Naive thymus-derived CD8-positive, alpha-beta T cell (primary cell): Measurements from ENCODE around the gene SARM1. TPM values are rescaled to one million over a fixed set of nuclear protein-coding genes. Genes with fewer than 3 reads are reported as not detected.

ENCODE experiments used
- ATAC-seq, 2 donors: fragments of 150-1000 bp; cut with Tn5 transposase in 1 of 2; sonication (Bioruptor Pico), chemical (Tn5 transposase) in 1 of 2; 1 replicate in 1 of 2; 2 replicates in 1 of 2; pipeline ENCODE4 v1.10.0; 2021; ENCODE audit warnings: mild to moderate bottlenecking in 2 of 2, moderate library complexity in 2 of 2
- POLR2A ChIA-PET: fragments of 350-600 bp; sonication (Branson Sonifier 250); formaldehyde crosslinking; loops from one replicate; lab custom pipeline; 2021; ENCODE audit warnings: antibody characterized with exemption; lab: Charles Lee
- DNase-seq, 10 donors: peaks; one replicate each; pipeline versions ENCODE4 v3.0.0 to v3.0.0-alpha.2; 2020 to 2022
- H3K27ac Mint-ChIP-seq, 10 donors: one replicate each; pipeline ENCODE4 v1.8.0; 2020 to 2022; ENCODE audit warnings: mild to moderate bottlenecking in 10 of 10, mixed read lengths in 10 of 10, moderate library complexity in 4 of 10, inconsistent platforms in 1 of 10
- H3K27me3 Mint-ChIP-seq, 5 donors: one replicate each; pipeline ENCODE4 v1.8.0; 2021 to 2022; ENCODE audit warnings: mixed read lengths in 5 of 5
- H3K36me3 Mint-ChIP-seq, 3 donors: one replicate each; pipeline ENCODE4 v1.8.0; 2020 to 2022; ENCODE audit warnings: mixed read lengths in 3 of 3, mild to moderate bottlenecking in 2 of 3, inconsistent platforms in 1 of 3
- H3K4me1 Mint-ChIP-seq, 4 donors: one replicate each; pipeline ENCODE4 v1.8.0; 2021 to 2022; ENCODE audit warnings: mixed read lengths in 4 of 4
- H3K4me3 Mint-ChIP-seq, 10 donors: one replicate each; pipeline ENCODE4 v1.8.0; 2020 to 2022; ENCODE audit warnings: mild to moderate bottlenecking in 10 of 10, mixed read lengths in 10 of 10, moderate library complexity in 6 of 10, inconsistent platforms in 1 of 10
- H3K9me3 Mint-ChIP-seq, 9 donors: one replicate each; pipeline ENCODE4 v1.8.0; 2020 to 2022; ENCODE audit warnings: mixed read lengths in 9 of 9, mild to moderate bottlenecking in 3 of 9, inconsistent platforms in 1 of 9, moderate library complexity in 1 of 9
- polyA plus RNA-seq, 3 donors: library from polyadenylated mRNA; unstranded; fragments of 300-500 nt; fragmentation: Illumina TruSeq; gene quantifications; one replicate each; pipeline ENCODE4 v1.2.3, GENCODE V29; 2021
- total RNA-seq, 8 experiments: library from RNA in 2 of 8; stranded (reverse) in 2 of 8; gene quantifications; one replicate each; pipeline ENCODE4 v1.2.3 and lab custom pipeline; 2021 to 2026

Gene SARM1
- total and polyA plus RNA-seq, 5 experiments from 2014 or later, result 5.3 to 33.2 (median 8.4) TPM

- no peak for DNase-seq
- peaks cover 0 to 14% (median 0%) of the 10 kb centered on the region in 3 donors for H3K36me3 Mint-ChIP-seq
- peaks cover 0 to 15% (median 3%) of the 10 kb centered on the region in 4 donors for H3K4me1 Mint-ChIP-seq
- no peaks in the 10 kb centered on the region for H3K9me3 Mint-ChIP-seq
- peak overlapping the region in 1 of 10 donors; percentile 11 for H3K27ac Mint-ChIP-seq
- H3K27me3 Mint-ChIP-seq, result no peaks in the 10 kb centered on the region
- H3K4me3 Mint-ChIP-seq, result no peak overlapping the region
- ATAC-seq, result no peak
- POLR2A ChIA-PET, result no interaction called here
These were observed 28.3 kb downstream of the SARM1 start for GRCh38 chr17:28399808-28400207.

DNA sequence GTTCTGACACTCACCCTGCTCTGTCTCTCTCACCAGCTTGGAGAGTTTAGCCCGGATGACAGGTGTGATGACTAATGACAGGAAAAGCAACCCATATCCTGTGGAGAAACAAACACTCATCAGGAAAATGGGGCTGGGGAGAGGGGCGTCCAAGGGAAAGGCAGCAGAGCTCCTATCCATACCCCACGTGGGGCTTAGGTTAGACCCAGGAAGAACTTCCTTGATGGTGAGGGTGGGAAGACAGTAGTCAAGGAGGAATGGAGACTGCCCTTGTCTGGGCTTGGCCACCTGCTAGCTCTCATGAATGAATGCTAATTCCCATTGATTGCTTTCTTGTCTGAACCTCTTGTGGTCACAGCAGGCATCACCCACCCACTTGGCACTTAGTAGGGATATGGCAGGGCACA is 30.7 kb downstream of the SARM1 start:
- POLR2A ChIA-PET, result no interaction called here
- no peak overlapping the region for H3K4me3 Mint-ChIP-seq
- peaks cover 5 to 24% (median 10%) of the 10 kb centered on the region in 4 donors for H3K4me1 Mint-ChIP-seq
- H3K27me3 Mint-ChIP-seq, result peaks cover 0 to 3% (median 0%) of the 10 kb centered on the region in 5 donors
- no peak for ATAC-seq
- H3K36me3 Mint-ChIP-seq, result peaks cover 0 to 6% (median 0%) of the 10 kb centered on the region in 3 donors
- no peaks in the 10 kb centered on the region for H3K9me3 Mint-ChIP-seq
- H3K27ac Mint-ChIP-seq, result peak overlapping the region in 4 of 10 donors; percentile 28 to 71 (median 44)
- DNase-seq, result no peak

DNA sequence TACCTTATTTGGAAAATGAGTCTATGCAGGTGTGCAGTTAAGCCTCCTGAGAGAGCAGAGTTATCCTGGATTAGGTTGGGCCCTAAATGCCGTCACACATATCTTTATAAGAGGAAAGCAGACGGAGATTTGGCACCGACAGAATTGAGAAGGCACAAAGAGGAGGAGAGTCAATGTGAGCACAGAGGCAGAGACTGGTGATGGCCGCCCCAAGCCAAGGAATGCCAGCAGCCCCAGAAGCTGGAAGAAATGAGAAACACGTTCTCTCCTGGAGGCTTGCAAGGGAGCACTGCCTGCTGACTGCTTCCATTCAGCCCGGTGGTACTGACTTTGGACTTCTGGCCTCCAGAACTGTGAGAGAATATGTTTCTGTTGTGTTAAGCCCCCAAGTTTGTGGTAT is 31.4 kb downstream of the SARM1 start:
- ATAC-seq (no peak), DNase-seq (no peak)
- no peak overlapping the region for H3K4me3 Mint-ChIP-seq
- H3K4me1 Mint-ChIP-seq, result peaks cover 5 to 24% (median 11%) of the 10 kb centered on the region in 4 donors
- H3K27ac Mint-ChIP-seq, result peak overlapping the region in 2 of 10 donors; percentile 7 to 9
- peaks cover 0 to 3% (median 0%) of the 10 kb centered on the region in 3 donors for H3K36me3 Mint-ChIP-seq
- POLR2A ChIA-PET, result no interaction called here
- H3K9me3 Mint-ChIP-seq, result no peaks in the 10 kb centered on the region
- H3K27me3 Mint-ChIP-seq, result peaks cover 0 to 3% (median 0%) of the 10 kb centered on the region in 5 donors

- Mint-ChIP-seq H3K27me3 (peaks cover 0 to 9% (median 7%) of the 10 kb centered on the region in 5 donors), H3K4me1 (peaks cover 3 to 20% (median 11%) of the 10 kb centered on the region in 4 donors), H3K4me3 (peak overlapping the region; percentile 9 to 83 (median 60)), H3K36me3 (no peaks in the 10 kb centered on the region), H3K9me3 (no peaks in the 10 kb centered on the region), H3K27ac (peak overlapping the region in 5 of 10 donors; percentile 9 to 61 (median 25))
- no peak for DNase-seq
- POLR2A ChIA-PET, result interaction anchor here (1.2 kb wide), 1 partner anchor 12 kb away, joined by 5 read pairs; no protein-coding TSS in a partner anchor
- no peak for ATAC-seq
These were observed 32.5 kb downstream of the SARM1 start for GRCh38 chr17:28404007-28404406.

GRCh38 chr17:28404461-28404811 is 32.9 kb downstream of the SARM1 start:
- H3K4me3 Mint-ChIP-seq, result peak overlapping the region; percentile 9 to 83 (median 64)
- H3K4me1 Mint-ChIP-seq, result peaks cover 3 to 20% (median 11%) of the 10 kb centered on the region in 4 donors
- peak overlapping the region in 4 of 10 donors; percentile 9 to 61 (median 32) for H3K27ac Mint-ChIP-seq
- no peaks in the 10 kb centered on the region for H3K9me3 Mint-ChIP-seq
- POLR2A ChIA-PET, result interaction anchor here (1.2 to 1.8 kb wide), 2 partner anchors 13 to 47 kb away, joined by 5 to 8 read pairs; partner anchors contain the start of gene POLDIP2
- DNase-seq (no peak), ATAC-seq (no peak)
- H3K36me3 Mint-ChIP-seq, result no peaks in the 10 kb centered on the region
- H3K27me3 Mint-ChIP-seq, result peaks cover 0 to 9% (median 7%) of the 10 kb centered on the region in 5 donors

DNA sequence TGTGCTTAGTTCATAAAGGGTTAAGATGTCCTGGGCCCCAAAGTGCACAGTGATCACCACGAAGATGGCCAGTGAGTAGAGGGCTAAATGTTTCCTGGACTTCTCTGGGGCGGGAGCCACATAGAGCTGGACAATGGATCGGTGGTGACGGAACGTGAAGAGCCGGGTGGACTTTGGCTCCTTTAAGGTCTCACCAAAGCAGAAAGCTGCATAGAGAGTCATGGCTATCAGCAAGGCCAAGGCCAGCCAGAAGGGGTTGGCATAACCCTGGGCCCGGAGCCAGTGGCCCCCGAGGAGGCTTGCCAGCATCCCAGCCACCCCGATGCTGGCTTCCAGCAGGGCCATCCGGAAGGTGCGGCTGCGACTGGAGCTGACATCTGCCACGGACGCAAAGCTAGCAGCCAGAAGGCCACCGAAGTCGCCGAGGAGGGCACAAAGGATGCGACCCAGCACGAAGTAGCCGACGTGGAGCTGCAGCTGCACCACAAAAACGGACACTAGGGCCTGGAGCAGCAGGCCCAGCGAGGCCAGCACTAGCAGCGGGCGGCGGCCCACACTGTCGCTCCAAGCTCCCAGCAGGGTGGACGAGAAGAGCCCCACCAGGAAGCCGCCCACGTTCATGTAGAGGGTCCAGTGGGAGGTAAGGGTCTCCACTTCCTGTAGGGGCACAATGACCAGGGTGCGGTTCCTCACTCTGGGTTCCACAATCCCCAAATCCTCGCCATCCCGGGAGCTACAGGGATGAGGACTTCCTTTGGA is 33.5 kb downstream of the SARM1 start:
- peaks cover 0 to 12% (median 7%) of the 10 kb centered on the region in 5 donors for H3K27me3 Mint-ChIP-seq
- peak overlapping the region in 2 of 10 donors; percentile 32 to 33 for H3K27ac Mint-ChIP-seq
- DNase-seq (no peak), ATAC-seq (no peak)
- H3K4me1 Mint-ChIP-seq, result peaks cover 3 to 20% (median 11%) of the 10 kb centered on the region in 4 donors
- no peaks in the 10 kb centered on the region for H3K36me3 Mint-ChIP-seq
- no peaks in the 10 kb centered on the region for H3K9me3 Mint-ChIP-seq
- H3K4me3 Mint-ChIP-seq, result peak overlapping the region; percentile 74 to 90 (median 80)
- POLR2A ChIA-PET, result interaction anchor here (1.2 to 1.8 kb wide), 3 partner anchors 13 to 70 kb away, joined by 4 to 8 read pairs (median 5); partner anchors contain the start of genes IFT20, POLDIP2 and TNFAIP1

- peak within 1 kb of the TSS in 9 of 10 donors; percentile 44 to 92 (median 65) for H3K27ac Mint-ChIP-seq
- H3K4me3 Mint-ChIP-seq, result peak within 1 kb of the TSS; percentile 77 to 90 (median 86)
- DNase-seq, result peak in 9 of 10 donors; percentile 14 to 72 (median 35)
- peaks cover 3 to 20% (median 11%) of the 10 kb centered on the region in 4 donors for H3K4me1 Mint-ChIP-seq
- H3K36me3 Mint-ChIP-seq, result no peaks in the 10 kb centered on the region
- POLR2A ChIA-PET, result interaction anchor here (0.5 to 1.8 kb wide), 3 partner anchors 48 to 819 kb away, joined by 3 to 8 read pairs (median 4); partner anchors contain the start of genes IFT20, POLDIP2 and TNFAIP1
- no peaks in the 10 kb centered on the region for H3K9me3 Mint-ChIP-seq
- H3K27me3 Mint-ChIP-seq, result peaks cover 0 to 15% (median 7%) of the 10 kb centered on the region in 5 donors
- ATAC-seq, result peak; percentile 77 to 80
These were observed 34.4 kb downstream of the SARM1 start, which contains the start of gene SLC46A1 for GRCh38 chr17:28405632-28406472. SLC46A1 (minus strand) TSS chr17:28406212; CDS start chr17:28406114, 98 bp downstream.

GRCh38 chr17:28406473-28406814 is 35.0 kb downstream of the SARM1 start:
- peak; percentile 24 to 37 for ATAC-seq
- Mint-ChIP-seq H3K9me3 (no peaks in the 10 kb centered on the region), H3K4me1 (peaks cover 3 to 20% (median 11%) of the 10 kb centered on the region in 4 donors), H3K4me3 (peak overlapping the region; percentile 69 to 87 (median 84)), H3K27ac (peak overlapping the region in 8 of 10 donors; percentile 44 to 92 (median 65)), H3K36me3 (no peaks in the 10 kb centered on the region), H3K27me3 (peaks cover 0 to 16% (median 7%) of the 10 kb centered on the region in 5 donors)
- POLR2A ChIA-PET, result interaction anchor here (0.5 kb wide), 1 partner anchor 819 kb away, joined by 3 read pairs; no protein-coding TSS in a partner anchor
- no peak for DNase-seq

DNA sequence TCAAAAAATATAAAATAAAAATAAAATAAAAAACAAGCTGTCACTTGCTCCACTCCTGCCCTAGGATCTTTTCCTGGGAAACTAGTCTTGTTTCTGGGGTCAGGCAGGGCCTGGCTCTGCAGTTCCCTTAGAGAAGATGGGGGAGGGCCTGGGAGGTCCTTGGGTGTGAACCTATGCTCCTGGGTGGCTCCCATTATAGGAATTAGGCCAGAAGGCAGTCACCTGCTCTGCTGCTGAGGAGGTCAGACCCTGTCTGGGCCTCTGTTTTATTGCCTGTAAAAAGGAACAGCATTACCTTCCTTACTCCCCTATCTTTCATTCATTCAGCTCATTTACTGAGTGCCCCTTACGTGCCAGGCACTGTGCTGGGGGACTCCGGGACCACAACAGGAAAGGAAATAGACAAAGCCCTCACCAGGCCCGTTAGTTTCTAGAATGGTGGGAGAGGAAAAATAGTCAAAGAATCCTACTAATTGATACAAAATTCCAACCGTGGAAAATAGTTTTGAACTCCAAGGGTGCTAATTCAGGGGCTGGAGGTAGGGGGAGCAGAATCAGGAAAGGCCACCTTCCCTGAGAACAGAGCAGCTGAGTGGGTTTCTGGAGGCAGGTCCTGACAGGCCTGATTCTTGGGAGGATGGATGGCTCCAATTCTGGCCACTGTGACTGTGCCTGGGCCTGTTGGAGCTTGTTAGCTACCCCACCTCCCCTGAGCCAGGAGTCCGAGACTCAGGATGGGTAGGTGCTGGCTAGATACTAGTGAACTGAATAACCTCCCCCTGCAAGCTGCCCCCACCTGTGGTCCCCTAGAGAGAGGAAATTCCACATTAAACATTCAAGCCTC is 35.9 kb downstream of the SARM1 start:
- POLR2A ChIA-PET, result no interaction called here
- no peak overlapping the region for H3K27ac Mint-ChIP-seq
- H3K36me3 Mint-ChIP-seq, result no peaks in the 10 kb centered on the region
- H3K27me3 Mint-ChIP-seq, result peaks cover 0 to 16% (median 7%) of the 10 kb centered on the region in 5 donors
- ATAC-seq, result no peak
- no peaks in the 10 kb centered on the region for H3K9me3 Mint-ChIP-seq
- no peak for DNase-seq
- peak overlapping the region in 8 of 10 donors; percentile 8 to 81 (median 44) for H3K4me3 Mint-ChIP-seq
- peaks cover 3 to 20% (median 11%) of the 10 kb centered on the region in 4 donors for H3K4me1 Mint-ChIP-seq

DNA sequence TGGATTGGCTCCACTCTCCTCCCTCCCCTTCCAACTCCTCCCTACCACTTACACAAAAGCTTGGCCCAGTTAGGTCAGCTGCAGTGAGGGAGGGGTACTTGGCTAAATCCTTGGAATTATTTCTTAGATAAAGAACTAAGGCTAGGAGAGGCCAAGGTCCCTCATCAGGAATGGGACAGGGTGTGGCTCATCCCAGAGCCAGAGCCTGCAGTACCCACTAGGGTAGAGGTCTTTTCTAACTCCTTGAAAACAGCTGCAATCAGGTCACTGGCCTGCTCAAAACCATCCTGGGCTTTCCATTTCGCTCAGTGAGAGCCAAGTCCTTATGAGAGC is 36.4 kb downstream of the SARM1 start:
- Mint-ChIP-seq H3K27me3 (peaks cover 0 to 16% (median 7%) of the 10 kb centered on the region in 5 donors), H3K4me3 (peak overlapping the region in 2 of 10 donors; percentile 20 to 26), H3K9me3 (no peaks in the 10 kb centered on the region), H3K27ac (no peak overlapping the region), H3K4me1 (peaks cover 3 to 20% (median 11%) of the 10 kb centered on the region in 4 donors), H3K36me3 (no peaks in the 10 kb centered on the region)
- POLR2A ChIA-PET, result no interaction called here
- ATAC-seq, result no peak
- no peak for DNase-seq

- ATAC-seq (no peak), DNase-seq (no peak)
- Mint-ChIP-seq H3K9me3 (no peaks in the 10 kb centered on the region), H3K27me3 (peaks cover 0 to 20% (median 12%) of the 10 kb centered on the region in 5 donors), H3K27ac (no peak overlapping the region), H3K4me3 (no peak overlapping the region), H3K36me3 (no peaks in the 10 kb centered on the region), H3K4me1 (peaks cover 0 to 8% (median 5%) of the 10 kb centered on the region in 4 donors)
- POLR2A ChIA-PET, result no interaction called here
These were observed 40.6 kb downstream of the SARM1 start for GRCh38 chr17:28412099-28412498.
